Heart left ventricle (tissue), 13 donors: Measurements from ENCODE around the gene SLC25A28.

Experiments
- POLR2A ChIP-seq, 2 donors: fragments of 450-650 bp; IDR thresholded peaks; one replicate each; pipeline ENCODE4 v1.6.1; 2017; ENCODE audit warnings: antibody characterized with exemption in 2 of 2, mild to moderate bottlenecking in 2 of 2, moderate library complexity in 2 of 2
- TF ChIP-seq, protein P1 (sequence below), 12 donors: fragments of 200-600 bp; sonication (generic) in 4 of 12; IDR thresholded peaks; one replicate each; pipeline versions ENCODE4 v1.5.0 to v1.8.0; 2018 to 2022; ENCODE audit warnings: antibody characterized with exemption in 12 of 12, mild to moderate bottlenecking in 5 of 12
- donor health status: ischemic (EF 13 %, LVEDD 7.1; RV severe dilation, severe dysfunction).
- donor health status: DM: no; HTN: yes; CAD: no.
- donor health status: DM: no; HTN: no; CAD: no.
- donor health status: ischemic (EF 25% LVEDD 6.9; RV normal size, moderate dysfunction).
- donor health status: ischemic (EF 25% LVEDD 5.7; RV mildly dilated, moderate dysfunction).
- donor health status: ischemic (EF 35%, LVEDD 5.7; RV mildly dilated, moderate dysfunction).
- donor health status: nonischemic (EF 11% LVEDD 7.7; RV severe dilation, severe dysfunction).
- donor health status: DM: yes; HTN: yes; CAD: no.
- donor health status: PGD.
- donor health status: ischemic (EF 29% LVEDD 5.4; RV normal size, mild dysfunction).
- donor health status: nonischemic (EF 23%, LVEDD 6.1; RV moderate dilation, normal function).

DNA sequence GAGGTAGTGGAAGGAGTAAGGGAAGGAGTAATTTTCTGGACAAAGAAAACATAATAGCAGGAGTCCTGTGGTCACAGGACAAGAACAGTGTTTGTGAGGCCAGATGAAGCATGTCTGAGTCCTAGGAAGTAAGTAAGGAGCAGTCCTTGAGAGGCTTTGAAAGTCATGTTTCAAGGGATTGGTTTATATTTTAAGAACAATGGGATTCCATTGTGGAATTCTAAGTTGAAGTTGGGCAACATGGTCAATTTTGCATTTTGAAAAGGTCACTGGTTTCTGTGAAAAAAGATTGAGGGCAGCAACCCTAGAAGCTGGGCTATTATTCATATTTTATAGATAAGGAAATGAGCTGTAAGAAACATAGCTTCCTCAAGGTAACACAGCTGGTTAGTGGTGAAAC lies 10.8 kb upstream of the SLC25A28 start:
- TF ChIP-seq POLR2A (IDR thresholded peaks at IDR 0.05) = no peak
- TF ChIP-seq, protein P1, sequence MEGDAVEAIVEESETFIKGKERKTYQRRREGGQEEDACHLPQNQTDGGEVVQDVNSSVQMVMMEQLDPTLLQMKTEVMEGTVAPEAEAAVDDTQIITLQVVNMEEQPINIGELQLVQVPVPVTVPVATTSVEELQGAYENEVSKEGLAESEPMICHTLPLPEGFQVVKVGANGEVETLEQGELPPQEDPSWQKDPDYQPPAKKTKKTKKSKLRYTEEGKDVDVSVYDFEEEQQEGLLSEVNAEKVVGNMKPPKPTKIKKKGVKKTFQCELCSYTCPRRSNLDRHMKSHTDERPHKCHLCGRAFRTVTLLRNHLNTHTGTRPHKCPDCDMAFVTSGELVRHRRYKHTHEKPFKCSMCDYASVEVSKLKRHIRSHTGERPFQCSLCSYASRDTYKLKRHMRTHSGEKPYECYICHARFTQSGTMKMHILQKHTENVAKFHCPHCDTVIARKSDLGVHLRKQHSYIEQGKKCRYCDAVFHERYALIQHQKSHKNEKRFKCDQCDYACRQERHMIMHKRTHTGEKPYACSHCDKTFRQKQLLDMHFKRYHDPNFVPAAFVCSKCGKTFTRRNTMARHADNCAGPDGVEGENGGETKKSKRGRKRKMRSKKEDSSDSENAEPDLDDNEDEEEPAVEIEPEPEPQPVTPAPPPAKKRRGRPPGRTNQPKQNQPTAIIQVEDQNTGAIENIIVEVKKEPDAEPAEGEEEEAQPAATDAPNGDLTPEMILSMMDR (IDR thresholded peaks at IDR 0.05) = no peak
